ENCODE measurements around the gene DTHD1. TPM values are rescaled to one million over a fixed set of nuclear protein-coding genes. Genes with fewer than 3 reads are reported as not detected.

Gene DTHD1
- total RNA-seq, 1 experiment from 2014 or later: not detected

DNA sequence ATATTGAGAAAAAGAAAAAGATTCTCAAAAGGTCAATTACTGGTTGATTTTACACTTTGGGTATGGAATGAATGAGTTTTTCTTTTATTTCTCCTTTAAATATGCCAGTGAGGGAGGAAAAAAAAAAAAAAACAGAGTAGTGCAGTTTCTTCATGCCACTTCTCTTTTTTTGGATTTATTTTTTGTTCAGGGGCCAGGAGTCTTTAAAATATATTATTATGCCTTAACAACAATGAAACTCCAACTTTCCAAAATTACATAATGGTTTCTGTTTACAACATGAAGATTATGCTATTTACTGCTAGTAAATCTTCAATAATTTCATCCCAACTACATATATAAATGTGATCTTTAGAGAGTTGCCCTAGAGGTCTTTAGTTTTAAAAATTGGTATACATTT is 31.9 kb downstream of the DTHD1 start:
- CTCF ChIA-PET: no interaction called here
- no peak overlapping the region for H3K4me3 Mint-ChIP-seq (ENCODE audit: unreplicated experiment)
- POLR2A ChIA-PET: no interaction called here
- no peak overlapping the region for H3K27ac Mint-ChIP-seq (ENCODE audit: unreplicated experiment)
- H3K4me1 Mint-ChIP-seq (ENCODE audit: low read depth, unreplicated experiment): no peaks in the 10 kb centered on the region
- Histone ChIP-seq H3K27me3 (replicated peaks; ENCODE audit: control insufficient read depth, insufficient read depth, low read length) (no peaks in the 10 kb centered on the region), H3K9me3 (no peaks in the 10 kb centered on the region), H3K4me1 (no peaks in the 10 kb centered on the region), H3K36me3 (ENCODE audit: control insufficient read depth, insufficient read depth, low read length) (no peaks in the 10 kb centered on the region), H3K4me3 (ENCODE audit: low read depth, low read length) (no peak overlapping the region)
- no peak for DNase-seq
- no TSS peak for BruUV-seq (replicated peaks)
- intact Hi-C loops (cut with micrococcal nuclease; ENCODE audit: unreplicated experiment): no loop called here
- no peaks in the 10 kb centered on the region for H3K9me3 Mint-ChIP-seq (ENCODE audit: unreplicated experiment)
- H3K36me3 Mint-ChIP-seq (ENCODE audit: insufficient read depth, unreplicated experiment): no peaks in the 10 kb centered on the region
- H3K27me3 Mint-ChIP-seq (ENCODE audit: insufficient read depth, unreplicated experiment): peaks cover 3% of the 10 kb centered on the region
- TF ChIP-seq, protein P1, sequence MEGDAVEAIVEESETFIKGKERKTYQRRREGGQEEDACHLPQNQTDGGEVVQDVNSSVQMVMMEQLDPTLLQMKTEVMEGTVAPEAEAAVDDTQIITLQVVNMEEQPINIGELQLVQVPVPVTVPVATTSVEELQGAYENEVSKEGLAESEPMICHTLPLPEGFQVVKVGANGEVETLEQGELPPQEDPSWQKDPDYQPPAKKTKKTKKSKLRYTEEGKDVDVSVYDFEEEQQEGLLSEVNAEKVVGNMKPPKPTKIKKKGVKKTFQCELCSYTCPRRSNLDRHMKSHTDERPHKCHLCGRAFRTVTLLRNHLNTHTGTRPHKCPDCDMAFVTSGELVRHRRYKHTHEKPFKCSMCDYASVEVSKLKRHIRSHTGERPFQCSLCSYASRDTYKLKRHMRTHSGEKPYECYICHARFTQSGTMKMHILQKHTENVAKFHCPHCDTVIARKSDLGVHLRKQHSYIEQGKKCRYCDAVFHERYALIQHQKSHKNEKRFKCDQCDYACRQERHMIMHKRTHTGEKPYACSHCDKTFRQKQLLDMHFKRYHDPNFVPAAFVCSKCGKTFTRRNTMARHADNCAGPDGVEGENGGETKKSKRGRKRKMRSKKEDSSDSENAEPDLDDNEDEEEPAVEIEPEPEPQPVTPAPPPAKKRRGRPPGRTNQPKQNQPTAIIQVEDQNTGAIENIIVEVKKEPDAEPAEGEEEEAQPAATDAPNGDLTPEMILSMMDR (IDR thresholded peaks at IDR 0.05; ENCODE audit: insufficient read depth in 1 of 2, low read depth in 1 of 2, low read length in 1 of 2, severe bottlenecking in 1 of 2, unreplicated experiment in 1 of 2): no peak

DNA sequence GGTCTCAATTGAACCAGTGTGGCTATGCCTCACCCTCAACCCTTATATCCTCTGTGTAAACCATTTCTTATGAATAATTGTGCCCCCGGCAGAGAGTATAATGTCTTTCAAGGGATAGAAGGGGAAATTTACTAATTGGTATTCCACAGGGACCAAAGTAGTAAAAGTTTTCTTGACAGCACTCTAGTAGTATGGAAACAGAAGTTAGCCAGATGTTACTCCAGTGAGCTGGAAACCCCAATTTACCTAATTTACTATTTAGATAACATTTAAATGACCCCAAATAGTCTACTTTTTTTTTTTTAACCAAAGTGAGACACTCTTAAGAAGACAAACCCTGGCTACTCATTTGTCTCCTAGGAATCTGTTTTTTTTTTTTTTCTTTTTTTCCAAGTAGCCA is 32.3 kb downstream of the DTHD1 start:
- DNase-seq: no peak
- H3K9me3 Mint-ChIP-seq (ENCODE audit: unreplicated experiment): no peaks in the 10 kb centered on the region
- intact Hi-C loops (cut with micrococcal nuclease; ENCODE audit: unreplicated experiment): no loop called here
- Histone ChIP-seq H3K36me3 (ENCODE audit: control insufficient read depth, insufficient read depth, low read length) (no peaks in the 10 kb centered on the region), H3K27me3 (replicated peaks; ENCODE audit: control insufficient read depth, insufficient read depth, low read length) (no peaks in the 10 kb centered on the region), H3K4me3 (ENCODE audit: low read depth, low read length) (no peak overlapping the region), H3K4me1 (no peaks in the 10 kb centered on the region), H3K9me3 (no peaks in the 10 kb centered on the region)
- no peaks in the 10 kb centered on the region for H3K36me3 Mint-ChIP-seq (ENCODE audit: insufficient read depth, unreplicated experiment)
- H3K27me3 Mint-ChIP-seq (ENCODE audit: insufficient read depth, unreplicated experiment): peaks cover 3% of the 10 kb centered on the region
- no TSS peak for BruUV-seq (replicated peaks)
- TF ChIP-seq, protein P1 (IDR thresholded peaks at IDR 0.05; ENCODE audit: insufficient read depth in 1 of 2, low read depth in 1 of 2, low read length in 1 of 2, severe bottlenecking in 1 of 2, unreplicated experiment in 1 of 2): no peak
- ChIA-PET CTCF (no interaction called here), POLR2A (no interaction called here)
- no peak overlapping the region for H3K27ac Mint-ChIP-seq (ENCODE audit: unreplicated experiment)
- H3K4me1 Mint-ChIP-seq (ENCODE audit: low read depth, unreplicated experiment): no peaks in the 10 kb centered on the region
- H3K4me3 Mint-ChIP-seq (ENCODE audit: unreplicated experiment): no peak overlapping the region

DNA sequence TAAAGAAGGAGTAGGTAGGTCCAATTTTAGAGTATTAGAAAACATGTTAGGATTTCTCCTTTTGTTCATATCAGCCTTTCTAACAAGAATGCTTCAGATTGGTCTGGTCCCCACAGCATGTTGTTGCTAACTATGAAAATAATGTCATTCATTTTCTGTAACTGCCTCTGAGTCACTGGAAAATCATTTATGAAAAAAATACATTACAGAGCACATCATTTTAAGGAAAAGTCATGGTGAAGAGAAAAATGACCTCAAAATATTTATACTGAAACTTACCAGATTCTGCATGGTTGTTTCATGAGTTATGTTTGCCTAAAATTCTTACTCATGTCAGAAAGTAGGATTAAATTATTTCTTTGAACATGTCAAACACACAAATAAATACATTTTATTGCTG is 35.2 kb downstream of the DTHD1 start:
- H3K4me3 ChIP-seq (ENCODE audit: low read depth, low read length): no peak overlapping the region
- CTCF ChIA-PET: no interaction called here
- POLR2A ChIA-PET: no interaction called here
- H3K27me3 ChIP-seq (replicated peaks; ENCODE audit: control insufficient read depth, insufficient read depth, low read length): no peaks in the 10 kb centered on the region
- Mint-ChIP-seq H3K27ac (ENCODE audit: unreplicated experiment) (no peak overlapping the region), H3K36me3 (ENCODE audit: insufficient read depth, unreplicated experiment) (no peaks in the 10 kb centered on the region), H3K9me3 (ENCODE audit: unreplicated experiment) (no peaks in the 10 kb centered on the region), H3K27me3 (ENCODE audit: insufficient read depth, unreplicated experiment) (no peaks in the 10 kb centered on the region), H3K4me3 (ENCODE audit: unreplicated experiment) (no peak overlapping the region), H3K4me1 (ENCODE audit: low read depth, unreplicated experiment) (no peaks in the 10 kb centered on the region)
- no peaks in the 10 kb centered on the region for H3K4me1 ChIP-seq
- no peak for DNase-seq
- intact Hi-C loops (cut with micrococcal nuclease; ENCODE audit: unreplicated experiment): no loop called here
- H3K9me3 ChIP-seq: no peaks in the 10 kb centered on the region
- no peaks in the 10 kb centered on the region for H3K36me3 ChIP-seq (ENCODE audit: control insufficient read depth, insufficient read depth, low read length)
- TF ChIP-seq, protein P1 (IDR thresholded peaks at IDR 0.05; ENCODE audit: insufficient read depth in 1 of 2, low read depth in 1 of 2, low read length in 1 of 2, severe bottlenecking in 1 of 2, unreplicated experiment in 1 of 2): no peak
- no TSS peak for BruUV-seq (replicated peaks)

All from Caco-2 (cell line).